IPS-18c (cell line): ENCODE measurements around the gene PARD3B.

Experiments
- H3K4me3 ChIP-seq: 2 replicates; pipeline ENCODE4 v1.7.0; 2013; ENCODE audit warnings: low read depth, mild to moderate bottlenecking, low read length, moderate library complexity; ENCODE audit not compliant: insufficient read depth
- H3K9me3 ChIP-seq: one replicate; pipeline ENCODE4 v1.6.1; 2013; ENCODE audit warnings: mild to moderate bottlenecking, low read length, moderate library complexity; ENCODE audit not compliant: control insufficient read depth, insufficient read depth

PARD3B gene

GRCh38 chr2:204665771-204666170 is 120.5 kb downstream of the PARD3B start:
- H3K9me3 ChIP-seq, result no peaks in the 10 kb centered on the region
- no peak overlapping the region for H3K4me3 ChIP-seq

- no peaks in the 10 kb centered on the region for H3K9me3 ChIP-seq
Observed at GRCh38 chr2:204667990-204668389, 122.7 kb downstream of the PARD3B start.

GRCh38 chr2:204669382-204669781 is 124.1 kb downstream of the PARD3B start:
- no peaks in the 10 kb centered on the region for H3K9me3 ChIP-seq
- no peak overlapping the region for H3K4me3 ChIP-seq

More at GRCh38 chr2:204667990-204668389, 122.7 kb downstream of the PARD3B start:
- H3K4me3 ChIP-seq, result no peak overlapping the region

- Histone ChIP-seq H3K4me3 (no peak overlapping the region), H3K9me3 (no peaks in the 10 kb centered on the region)
Observed at GRCh38 chr2:204670124-204670523, 124.8 kb downstream of the PARD3B start.

GRCh38 chr2:204670756-204671155 is 125.5 kb downstream of the PARD3B start:
- Histone ChIP-seq H3K4me3 (no peak overlapping the region), H3K9me3 (no peaks in the 10 kb centered on the region)

- Histone ChIP-seq H3K9me3 (no peaks in the 10 kb centered on the region), H3K4me3 (no peak overlapping the region)
Observed at GRCh38 chr2:204672772-204673171, 127.5 kb downstream of the PARD3B start.

GRCh38 chr2:204673877-204674276 is 128.6 kb downstream of the PARD3B start:
- no peak overlapping the region for H3K4me3 ChIP-seq
- no peaks in the 10 kb centered on the region for H3K9me3 ChIP-seq

GRCh38 chr2:204678031-204678430 is 132.8 kb downstream of the PARD3B start:
- H3K4me3 ChIP-seq, result no peak overlapping the region
- H3K9me3 ChIP-seq, result no peaks in the 10 kb centered on the region

GRCh38 chr2:204680576-204680975 is 135.3 kb downstream of the PARD3B start:
- Histone ChIP-seq H3K4me3 (no peak overlapping the region), H3K9me3 (no peaks in the 10 kb centered on the region)

GRCh38 chr2:204681412-204681811 is 136.1 kb downstream of the PARD3B start:
- Histone ChIP-seq H3K9me3 (no peaks in the 10 kb centered on the region), H3K4me3 (no peak overlapping the region)

GRCh38 chr2:204683384-204683783 is 138.1 kb downstream of the PARD3B start:
- Histone ChIP-seq H3K4me3 (no peak overlapping the region), H3K9me3 (no peaks in the 10 kb centered on the region)

GRCh38 chr2:204686406-204686805 is 141.1 kb downstream of the PARD3B start:
- Histone ChIP-seq H3K9me3 (no peaks in the 10 kb centered on the region), H3K4me3 (no peak overlapping the region)

GRCh38 chr2:204687776-204688175 is 142.5 kb downstream of the PARD3B start:
- H3K4me3 ChIP-seq, result no peak overlapping the region
- no peaks in the 10 kb centered on the region for H3K9me3 ChIP-seq

GRCh38 chr2:204691911-204692510 is 146.7 kb downstream of the PARD3B start:
- H3K4me3 ChIP-seq, result no peak overlapping the region
- no peaks in the 10 kb centered on the region for H3K9me3 ChIP-seq

GRCh38 chr2:204692790-204693189 is 147.5 kb downstream of the PARD3B start:
- Histone ChIP-seq H3K4me3 (no peak overlapping the region), H3K9me3 (no peaks in the 10 kb centered on the region)

- Histone ChIP-seq H3K9me3 (no peaks in the 10 kb centered on the region), H3K4me3 (no peak overlapping the region)
Observed at GRCh38 chr2:204693262-204693661, 148.0 kb downstream of the PARD3B start.

GRCh38 chr2:204695506-204695905 is 150.2 kb downstream of the PARD3B start:
- H3K4me3 ChIP-seq, result no peak overlapping the region
- H3K9me3 ChIP-seq, result no peaks in the 10 kb centered on the region

- no peaks in the 10 kb centered on the region for H3K9me3 ChIP-seq
Observed at GRCh38 chr2:204696124-204696523, 150.8 kb downstream of the PARD3B start.

GRCh38 chr2:204705243-204705932 is 160.1 kb downstream of the PARD3B start:
- H3K9me3 ChIP-seq, result no peaks in the 10 kb centered on the region

More at GRCh38 chr2:204696124-204696523, 150.8 kb downstream of the PARD3B start:
- H3K4me3 ChIP-seq, result no peak overlapping the region

More at GRCh38 chr2:204705243-204705932, 160.1 kb downstream of the PARD3B start:
- no peak overlapping the region for H3K4me3 ChIP-seq
